GM23338 (cell line): Measurements from ENCODE around the gene SLC6A13. TPM values are rescaled to one million over a fixed set of nuclear protein-coding genes. Genes with fewer than 3 reads are reported as not detected.

ENCODE experiments used
- ATAC-seq: fragments of 200-7000 bp; cut with Tn5 transposase; 3 replicates; pipeline ENCODE4 v1.9.1; 2020
- DNase-seq: peaks from one replicate; pipeline ENCODE4 v3.0.0-alpha.2; 2015; ENCODE audit warnings: low spot score
- H2AFZ ChIP-seq: fragments of 200-600 bp; sonication (generic); 2 replicates; pipeline ENCODE4 v1.8.0; 2016; ENCODE audit warnings: antibody characterized with exemption, mild to moderate bottlenecking, moderate library complexity
- H3F3A ChIP-seq: fragments of 200-600 bp; sonication (generic); replicated peaks from 2 replicates; pipeline ENCODE4 v1.8.0; 2017; ENCODE audit warnings: antibody characterized with exemption, mixed run types, low read depth
- H3K27ac ChIP-seq: fragments of 200-600 bp; sonication (generic); 2 replicates; pipeline ENCODE4 v1.6.1; 2016; ENCODE audit warnings: low read depth
- H3K27me3 ChIP-seq: fragments of 200-600 bp; sonication (generic); 2 replicates; pipeline ENCODE4 v1.8.0; 2016; ENCODE audit warnings: mild to moderate bottlenecking, mixed run types, moderate library complexity; ENCODE audit not compliant: insufficient read depth
- H3K36me3 ChIP-seq: fragments of 200-600 bp; sonication (generic); 2 replicates; pipeline ENCODE4 v1.8.0; 2016; ENCODE audit warnings: mild to moderate bottlenecking; ENCODE audit not compliant: insufficient read depth
- H3K4me1 ChIP-seq: fragments of 200-600 bp; sonication (generic); 2 replicates; pipeline ENCODE4 v1.8.0; 2016; ENCODE audit warnings: mild to moderate bottlenecking, moderate library complexity; ENCODE audit not compliant: insufficient read depth
- H3K4me2 ChIP-seq: fragments of 200-600 bp; sonication (generic); 2 replicates; pipeline ENCODE4 v1.7.1; 2017; ENCODE audit warnings: mixed run types
- H3K4me3 ChIP-seq: fragments of 200-600 bp; sonication (generic); 2 replicates; pipeline ENCODE4 v1.6.1; 2016; ENCODE audit warnings: mixed run types
- H3K79me2 ChIP-seq: fragments of 200-600 bp; sonication (generic); replicated peaks from 2 replicates; pipeline ENCODE4 v1.8.0; 2017; ENCODE audit warnings: mild to moderate bottlenecking; ENCODE audit not compliant: insufficient read depth
- H3K9me2 ChIP-seq: fragments of 200-600 bp; sonication (generic); 2 replicates; pipeline ENCODE4 v1.8.0; 2017; ENCODE audit not compliant: insufficient read depth
- H4K20me1 ChIP-seq: fragments of 200-600 bp; sonication (generic); replicated peaks from 2 replicates; pipeline ENCODE4 v1.8.0; 2017; ENCODE audit warnings: mild to moderate bottlenecking; ENCODE audit not compliant: insufficient read depth
- H3K27ac Mint-ChIP-seq: 2 replicates; pipeline ENCODE4 v1.8.0; 2020; ENCODE audit warnings: inconsistent platforms, mild to moderate bottlenecking, moderate library complexity, mixed read lengths
- H3K27me3 Mint-ChIP-seq: 3 replicates; pipeline ENCODE4 v1.8.0; 2022; ENCODE audit warnings: low read depth, mild to moderate bottlenecking, moderate library complexity, mixed read lengths, inconsistent platforms; ENCODE audit not compliant: insufficient read depth, poor library complexity
- H3K36me3 Mint-ChIP-seq: 3 replicates; pipeline ENCODE4 v1.8.0; 2021; ENCODE audit warnings: low read depth, mild to moderate bottlenecking, inconsistent platforms, moderate library complexity, mixed read lengths
- H3K4me1 Mint-ChIP-seq: 3 replicates; pipeline ENCODE4 v1.8.0; 2020; ENCODE audit warnings: mild to moderate bottlenecking, inconsistent platforms, mixed read lengths
- H3K4me3 Mint-ChIP-seq: 3 replicates; pipeline ENCODE4 v1.8.0; 2021; ENCODE audit warnings: moderate library complexity, mild to moderate bottlenecking, inconsistent platforms, mixed read lengths
- H3K9me3 Mint-ChIP-seq: 3 replicates; pipeline ENCODE4 v1.8.0; 2020; ENCODE audit warnings: moderate library complexity, mild to moderate bottlenecking, inconsistent platforms, mixed read lengths
- CREB1 ChIP-seq: fragments of 250-450 bp; sonication (Bioruptor Pico); IDR thresholded peaks from 2 replicates; pipeline ENCODE4 v1.5.0; 2020; ENCODE audit warnings: low read depth, mild to moderate bottlenecking, moderate library complexity
- CTCF ChIP-seq, 2 experiments: fragments of 200-600 bp in 1 of 2; sonication (generic) in 1 of 2; conservative IDR thresholded peaks; 2 replicates each; pipeline versions ENCODE4 v1.5.1 to v1.6.1; 2016 to 2017; ENCODE audit warnings: antibody characterized with exemption in 2 of 2, low read depth in 2 of 2, mild to moderate bottlenecking in 2 of 2, moderate library complexity in 1 of 2
- ETS1 ChIP-seq: IDR thresholded peaks from 2 replicates; pipeline ENCODE4 v1.6.1; 2016; ENCODE audit warnings: antibody characterized with exemption
- EZH2 ChIP-seq: fragments of 200-600 bp; sonication (generic); IDR thresholded peaks from one replicate; pipeline ENCODE4 v1.8.0; 2017; ENCODE audit warnings: antibody characterized with exemption, mild to moderate bottlenecking, low read depth; ENCODE audit not compliant: unreplicated experiment
- EZH2phosphoT487 ChIP-seq: fragments of 200-600 bp; sonication (generic); IDR thresholded peaks from one replicate; pipeline ENCODE4 v1.8.1; 2018; ENCODE audit warnings: antibody characterized with exemption; ENCODE audit not compliant: unreplicated experiment
- JUNB ChIP-seq: IDR thresholded peaks from one replicate; pipeline ENCODE4 v1.6.1; 2016; ENCODE audit warnings: antibody characterized with exemption; ENCODE audit not compliant: unreplicated experiment
- NANOG ChIP-seq: IDR thresholded peaks from 2 replicates; pipeline ENCODE4 v1.6.1; 2016; ENCODE audit warnings: antibody characterized with exemption, borderline replicate concordance
- POLR2AphosphoS5 ChIP-seq: IDR thresholded peaks from 2 replicates; pipeline ENCODE4 v1.6.1; 2016; ENCODE audit warnings: antibody characterized with exemption, low read depth
- REST ChIP-seq: IDR thresholded peaks from one replicate; pipeline ENCODE4 v1.6.1; 2018; ENCODE audit warnings: antibody characterized with exemption; ENCODE audit not compliant: unreplicated experiment
- STAT1 ChIP-seq: IDR thresholded peaks from one replicate; pipeline ENCODE4 v1.6.1; 2016; ENCODE audit warnings: antibody characterized with exemption; ENCODE audit not compliant: unreplicated experiment
- ZNF114 ChIP-seq: fragments of 250-450 bp; sonication (Bioruptor Pico); IDR thresholded peaks from 2 replicates; pipeline ENCODE4 v1.5.0; 2020; ENCODE audit warnings: mild to moderate bottlenecking, moderate library complexity
- ZNF331 ChIP-seq: fragments of 250-450 bp; sonication (Bioruptor Pico); IDR thresholded peaks from 2 replicates; pipeline ENCODE4 v1.5.0; 2020; ENCODE audit warnings: low read depth, mild to moderate bottlenecking, moderate library complexity
- ZNF462 ChIP-seq: fragments of 250-450 bp; sonication (Bioruptor Pico); IDR thresholded peaks from 2 replicates; pipeline ENCODE4 v1.5.0; 2020; ENCODE audit warnings: mild to moderate bottlenecking, moderate library complexity
- polyA plus RNA-seq: library from polyadenylated mRNA; unstranded; fragments of >200 nt; fragmentation: Nextera tagmentation; extraction: Ambion mirVana; gene quantifications from 2 replicates; pipeline ENCODE4 v1.2.1, GENCODE V29; 2016
- total RNA-seq: library from RNA; depleted of rRNA; stranded (reverse); fragments of >200 nt; shearing (Covaris generic); gene quantifications from 2 replicates; pipeline ENCODE4 v1.2.3, GENCODE V29; 2014

Gene SLC6A13
- total and polyA plus RNA-seq, 2 experiments from 2014 or later: not detected

GRCh38 chr12:253116-253831 lies 9.4 kb downstream of the SLC6A13 start:
- Histone ChIP-seq H3K27me3 (no peaks in the 10 kb centered on the region), H3K4me2 (no peak overlapping the region), H3K27ac (no peak overlapping the region), H4K20me1 (no peaks in the 10 kb centered on the region), H3F3A (no peaks in the 10 kb centered on the region), H3K4me1 (no peaks in the 10 kb centered on the region), H2AFZ (no peak overlapping the region), H3K4me3 (no peak overlapping the region), H3K36me3 (no peaks in the 10 kb centered on the region), H3K9me2 (no peaks in the 10 kb centered on the region; the same call in 1 of the 2 replicates), H3K79me2 (no peaks in the 10 kb centered on the region)
- no peak for ATAC-seq
- Mint-ChIP-seq H3K4me1 (peaks cover 12% of the 10 kb centered on the region), H3K27me3 (peaks cover 4% of the 10 kb centered on the region), H3K36me3 (no peaks in the 10 kb centered on the region), H3K27ac (no peak overlapping the region), H3K9me3 (0 out of 3 replicates have a peak, but pooled peaks cover under 1% of the 10 kb centered on the region), H3K4me3 (no peak overlapping the region)
- no peak for DNase-seq
- TF ChIP-seq REST (no peak), CREB1 (CRISPR knock-in tag) (no peak), ZNF114 (CRISPR knock-in tag) (no peak), NANOG (no peak), POLR2AphosphoS5 (no peak), JUNB (no peak), EZH2phosphoT487 (no peak), CTCF (conservative IDR thresholded peaks at IDR 0.05; ENCODE audit: low read depth in 2 of 2) (no peak), STAT1 (no peak), ZNF462 (no peak), EZH2 (no peak), ZNF331 (CRISPR knock-in tag) (no peak), ETS1 (no peak)
